Measurements from ENCODE around the gene OR8D1. TPM values are rescaled to one million over a fixed set of nuclear protein-coding genes. Genes with fewer than 3 reads are reported as not detected.

Gene OR8D1
- total RNA-seq (not detected), polyA plus RNA-seq (not detected)
- long read RNA-seq, donor 1 = 0 reads
- long read RNA-seq, donor 2 = 0 reads
- long read RNA-seq, donor 3 = 0 reads
- long read RNA-seq, donor 4 = 0 reads
- long read RNA-seq, donor 5 = 0 reads
- long read RNA-seq, donor 6 = 0 reads
- long read RNA-seq, donor 7 = 0 reads
- long read RNA-seq, donor 8 = 0 reads
- long read RNA-seq, donor 9 = 0 reads
- long read RNA-seq, donor 10 = 0 reads

- Histone ChIP-seq H3K27ac (no peak within 1 kb of the TSS), H3K4me3 (no peak within 1 kb of the TSS), H3K4me1 (no peaks in the 10 kb centered on the region), H3K9me3 (no peaks in the 10 kb centered on the region), H3K36me3 (no peaks in the 10 kb centered on the region), H3K27me3 (no peaks in the 10 kb centered on the region)
- 80 to 92% (median 87%) methylated on average over 2 of the region's 2 CpGs for WGBS, 5 donors
- intact Hi-C loops (cut with DNase I; ENCODE audit: low total_unique reads) = no loop called here
- no peak for DNase-seq
- TF ChIP-seq CTCF (IDR thresholded peaks at IDR 0.05) = no peak
- no peak for TF ChIP-seq POLR2AphosphoS5 (IDR thresholded peaks at IDR 0.05)
- no peak for TF ChIP-seq EP300 (IDR thresholded peaks at IDR 0.05)
- TF ChIP-seq POLR2A (IDR thresholded peaks at IDR 0.05) = no peak
Observed at GRCh38 chr11:124313849-124314248, at the start of gene OR8D1. Gene OR8D1 (minus strand): TSS chr11:124313949. CDS start chr11:124310766, 3,183 bp downstream.

GRCh38 chr11:124359566-124359965 lies 45.8 kb upstream of the OR8D1 start:
- Histone ChIP-seq H3K36me3 (no peaks in the 10 kb centered on the region), H3K27me3 (no peaks in the 10 kb centered on the region), H3K4me1 (no peaks in the 10 kb centered on the region), H3K4me3 (no peak overlapping the region), H3K27ac (no peak overlapping the region), H3K9me3 (no peaks in the 10 kb centered on the region)
- 34 to 52% (median 37%) methylated on average over 2 of the region's 2 CpGs for WGBS, 5 donors
- intact Hi-C loops (cut with DNase I; ENCODE audit: low total_unique reads) = no loop called here
- DNase-seq = no peak
- TF ChIP-seq CTCF (IDR thresholded peaks at IDR 0.05) (no peak), EP300 (IDR thresholded peaks at IDR 0.05) (no peak), POLR2A (IDR thresholded peaks at IDR 0.05) (no peak), POLR2AphosphoS5 (IDR thresholded peaks at IDR 0.05) (no peak)

- no peak for DNase-seq
- Histone ChIP-seq H3K27ac (no peak overlapping the region), H3K4me1 (no peaks in the 10 kb centered on the region), H3K27me3 (no peaks in the 10 kb centered on the region), H3K36me3 (no peaks in the 10 kb centered on the region), H3K4me3 (no peak overlapping the region), H3K9me3 (peaks cover 0 to 20% (median 14%) of the 10 kb centered on the region in 4 donors)
- WGBS, 5 donors = 28 to 68% (median 58%) methylated on average over 3 of the region's 3 CpGs
- TF ChIP-seq POLR2AphosphoS5 (IDR thresholded peaks at IDR 0.05) (no peak), POLR2A (IDR thresholded peaks at IDR 0.05) (no peak), CTCF (IDR thresholded peaks at IDR 0.05) (no peak), EP300 (IDR thresholded peaks at IDR 0.05) (no peak)
- intact Hi-C loops (cut with DNase I; ENCODE audit: low total_unique reads) = no loop called here
Observed at GRCh38 chr11:124346311-124346955, 32.7 kb upstream of the OR8D1 start.

GRCh38 chr11:124344346-124344745 lies 30.6 kb upstream of the OR8D1 start:
- intact Hi-C loops (cut with DNase I; ENCODE audit: low total_unique reads) = no loop called here
- Histone ChIP-seq H3K9me3 (peaks cover 0 to 16% (median 6%) of the 10 kb centered on the region in 4 donors), H3K4me1 (no peaks in the 10 kb centered on the region), H3K36me3 (no peaks in the 10 kb centered on the region), H3K27me3 (no peaks in the 10 kb centered on the region), H3K4me3 (no peak overlapping the region), H3K27ac (no peak overlapping the region)
- DNase-seq = no peak
- TF ChIP-seq POLR2AphosphoS5 (IDR thresholded peaks at IDR 0.05) (no peak), POLR2A (IDR thresholded peaks at IDR 0.05) (no peak), CTCF (IDR thresholded peaks at IDR 0.05) (no peak), EP300 (IDR thresholded peaks at IDR 0.05) (no peak)
- WGBS, 5 donors = 67 to 78% (median 74%) methylated on average over 5 of the region's 5 CpGs

Data from stomach (tissue), 19 donors.